Measurements from ENCODE around the gene PFDN2.
"Not testable (repeated sequence)": the region's sequence is repeated elsewhere in the genome, so short reads cannot be mapped to it uniquely, and the experiment has no call there.

The PFDN2 gene

GRCh38 chr1:161137881-161138280, 20.0 kb upstream of the PFDN2 start:
- no peak for DNase-seq

DNA sequence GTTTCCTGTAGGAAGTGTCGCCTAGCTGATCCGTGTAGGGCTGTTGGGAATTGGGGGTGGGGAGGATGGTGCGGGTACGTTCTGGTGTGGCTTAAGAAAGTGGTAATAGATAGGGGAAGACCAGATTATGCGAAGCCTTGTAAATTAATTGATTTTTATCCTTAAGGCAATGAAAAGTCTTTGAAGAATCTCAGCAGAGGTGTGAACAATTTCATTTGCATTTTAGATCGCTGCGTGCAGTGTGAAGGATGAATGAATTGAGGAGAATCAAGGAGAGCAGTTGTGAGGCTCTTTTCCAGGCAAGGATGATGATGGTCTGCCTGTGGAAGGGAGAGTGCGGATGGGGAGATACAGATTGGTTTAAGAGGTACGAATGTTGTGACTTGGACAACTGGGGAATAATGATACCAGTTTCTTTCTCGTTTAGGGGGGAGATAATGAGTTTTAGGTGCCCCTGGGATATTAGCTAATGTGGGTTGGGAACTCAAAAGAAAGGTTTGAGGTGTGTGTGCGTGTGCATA, 15.4 kb upstream of the PFDN2 start:
- DNase-seq = no peak

DNA sequence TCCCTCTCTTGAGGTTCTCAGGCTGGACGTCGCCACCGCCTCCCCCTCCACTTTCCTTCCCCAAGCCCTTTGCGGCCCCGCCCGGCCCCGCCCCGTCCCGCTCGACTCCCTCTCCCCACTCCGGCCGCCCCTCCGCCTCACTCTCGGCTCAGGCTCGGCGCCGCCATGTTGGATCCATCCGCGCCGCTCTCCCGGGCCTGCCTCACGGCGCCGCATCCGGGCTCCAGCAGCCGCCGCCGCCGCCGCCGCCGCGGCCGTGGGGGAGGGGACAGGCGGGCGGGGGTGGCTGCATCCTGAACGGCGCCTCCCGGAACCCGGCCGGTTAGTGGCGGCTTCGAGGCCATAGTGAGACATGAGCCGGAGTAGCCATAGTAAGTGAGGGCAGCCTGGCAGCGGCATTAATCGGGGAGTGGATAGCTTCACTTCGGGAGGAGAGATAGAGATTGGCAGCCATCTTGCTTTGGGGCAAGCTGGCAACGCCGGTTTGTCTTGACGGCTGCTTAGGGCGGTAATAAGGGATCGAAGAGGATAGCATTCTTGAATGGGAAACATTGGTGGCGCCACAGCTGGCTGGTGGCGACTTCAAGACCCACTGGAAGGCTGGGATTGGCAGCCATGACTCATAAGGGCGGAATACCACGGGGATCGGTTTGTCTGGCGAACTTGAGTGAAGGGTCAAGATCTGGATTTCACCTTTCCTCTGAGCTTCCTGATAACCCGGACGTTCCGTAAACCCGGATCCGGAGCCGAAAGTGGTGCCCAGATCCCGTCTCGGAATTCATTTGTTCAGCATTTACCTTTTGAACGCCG, 14.8 kb upstream of the PFDN2 start, which contains the start of gene DEDD:
Gene DEDD, minus strand, starts transcription at position 258 of the 810 bp plus-strand sequence. CDS start 8,205 bp downstream, outside the sequence.
- peak; percentile 95 for DNase-seq

DNA sequence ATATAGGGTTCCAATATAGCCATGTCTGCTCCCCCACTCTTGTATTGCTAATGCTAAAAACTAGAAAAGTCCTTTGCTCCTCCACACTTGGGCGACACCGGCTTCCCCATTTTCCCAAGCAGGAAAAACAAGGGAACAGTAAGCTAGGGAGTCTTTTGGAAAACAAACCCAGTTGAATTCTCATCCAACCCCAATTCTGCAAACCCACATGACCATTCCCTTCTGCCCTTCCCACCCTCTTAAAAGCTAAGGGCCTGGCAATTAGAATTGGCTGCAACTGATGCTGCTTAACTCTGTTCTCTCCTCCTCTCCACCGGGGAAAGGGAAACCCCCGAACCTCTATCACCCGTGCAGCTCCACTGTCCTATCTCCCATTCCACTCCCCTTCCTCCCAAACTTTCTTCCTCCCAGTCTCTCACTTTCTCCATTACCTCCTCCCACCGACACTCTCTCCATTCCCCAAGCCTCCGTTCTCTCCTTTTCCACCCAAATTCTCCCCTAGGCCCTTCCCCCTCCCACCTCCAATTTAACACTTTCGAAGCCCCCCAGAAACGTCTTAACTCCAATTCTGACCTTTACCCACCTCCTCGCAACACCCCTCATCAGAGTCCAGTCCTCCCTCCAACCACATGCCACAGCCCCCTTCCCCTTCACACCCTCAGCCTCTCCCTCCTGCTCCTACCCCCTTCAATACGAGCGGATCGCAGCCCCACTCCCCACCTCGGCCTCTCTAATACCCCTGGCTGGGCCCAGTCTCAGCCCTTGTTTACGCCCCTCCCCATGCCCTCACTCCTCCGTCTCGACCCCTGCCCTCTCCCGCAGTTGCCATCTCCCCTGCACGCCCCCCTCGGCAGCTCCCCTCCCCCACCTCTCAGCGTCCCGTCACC, 13.9 kb upstream of the PFDN2 start:
- DNase-seq = no peak

DNA sequence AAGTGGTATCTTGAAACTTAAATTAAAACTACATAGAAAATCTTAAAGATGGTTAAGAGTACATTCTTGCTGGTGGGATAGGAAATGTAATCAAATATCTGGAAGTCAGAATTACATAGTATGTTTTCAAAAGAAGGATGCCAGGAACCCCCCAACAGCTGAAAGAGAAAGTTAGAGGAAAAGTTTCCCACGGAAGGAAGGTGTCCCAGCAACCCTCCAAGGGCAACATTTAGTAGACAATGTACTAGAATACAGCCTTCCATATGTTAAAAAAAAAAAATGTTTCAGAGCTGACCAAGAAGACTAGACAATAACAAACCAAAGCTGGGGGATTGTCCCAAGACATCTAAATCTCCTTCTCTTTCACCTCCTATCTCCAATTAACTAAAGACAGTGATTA, 12.4 kb upstream of the PFDN2 start:
- no peak for DNase-seq

- DNase-seq = no peak
Observed at GRCh38 chr1:161128591-161129420, 11.0 kb upstream of the PFDN2 start.

DNA sequence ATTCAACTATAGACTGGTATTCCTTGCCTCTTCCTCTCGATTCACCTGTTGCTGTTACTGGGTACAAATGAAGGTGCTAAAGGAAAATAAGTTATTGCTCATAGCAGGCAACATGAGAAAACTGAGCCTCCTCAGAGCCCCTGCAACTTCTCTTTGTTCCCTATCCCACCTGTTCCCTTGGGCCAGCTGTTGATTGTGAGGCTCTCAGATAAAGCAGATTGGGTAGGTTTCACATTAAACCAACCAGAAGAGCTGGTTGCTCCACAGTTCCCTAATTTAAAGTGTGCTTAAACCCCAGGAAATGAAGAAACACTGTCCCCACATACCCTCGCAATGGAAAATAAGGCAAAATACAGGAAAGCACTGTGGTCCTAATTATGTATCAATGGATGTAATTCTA, 9.8 kb upstream of the PFDN2 start:
- DNase-seq = no peak

GRCh38 chr1:161122967-161123366, 5.1 kb upstream of the PFDN2 start:
- no peak for DNase-seq

- DNase-seq = no peak
Observed at GRCh38 chr1:161121834-161122233, 4.0 kb upstream of the PFDN2 start.

- DNase-seq = no peak
Observed at GRCh38 chr1:161121042-161121650, 3.3 kb upstream of the PFDN2 start.

DNA sequence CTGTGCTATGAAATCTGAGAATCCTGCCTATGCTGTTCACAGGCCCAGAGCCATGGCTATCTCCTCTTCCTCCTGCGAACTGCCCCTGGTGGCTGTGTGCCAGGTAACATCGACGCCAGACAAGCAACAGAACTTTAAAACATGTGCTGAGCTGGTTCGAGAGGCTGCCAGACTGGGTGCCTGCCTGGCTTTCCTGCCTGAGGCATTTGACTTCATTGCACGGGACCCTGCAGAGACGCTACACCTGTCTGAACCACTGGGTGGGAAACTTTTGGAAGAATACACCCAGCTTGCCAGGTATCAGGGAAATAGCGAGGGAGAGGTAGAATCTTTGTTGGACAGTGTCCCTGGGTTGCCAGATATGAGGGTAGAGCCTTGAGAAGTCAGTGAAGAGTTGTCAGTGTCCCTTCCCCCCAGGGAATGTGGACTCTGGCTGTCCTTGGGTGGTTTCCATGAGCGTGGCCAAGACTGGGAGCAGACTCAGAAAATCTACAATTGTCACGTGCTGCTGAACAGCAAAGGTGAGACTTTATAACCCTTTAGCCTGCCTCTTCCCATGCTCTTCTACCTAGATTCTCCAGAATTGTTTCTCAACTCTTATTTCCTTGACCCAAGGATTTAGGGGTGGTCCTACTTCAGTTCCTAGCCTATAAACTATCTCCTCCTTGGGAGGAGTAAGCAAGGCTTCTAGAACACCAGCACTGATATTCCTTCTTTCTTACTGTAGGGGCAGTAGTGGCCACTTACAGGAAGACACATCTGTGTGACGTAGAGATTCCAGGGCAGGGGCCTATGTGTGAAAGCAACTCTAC, 1.5 kb upstream of the PFDN2 start:
- DNase-seq = peak; percentile 68

- not testable (repeated sequence) for DNase-seq
Observed at GRCh38 chr1:161115961-161116360, 1.9 kb downstream of the PFDN2 start.

GRCh38 chr1:161115132-161115711, 2.6 kb downstream of the PFDN2 start:
- no peak for DNase-seq

GRCh38 chr1:161114556-161114955, 3.3 kb downstream of the PFDN2 start:
- no peak for DNase-seq

DNA sequence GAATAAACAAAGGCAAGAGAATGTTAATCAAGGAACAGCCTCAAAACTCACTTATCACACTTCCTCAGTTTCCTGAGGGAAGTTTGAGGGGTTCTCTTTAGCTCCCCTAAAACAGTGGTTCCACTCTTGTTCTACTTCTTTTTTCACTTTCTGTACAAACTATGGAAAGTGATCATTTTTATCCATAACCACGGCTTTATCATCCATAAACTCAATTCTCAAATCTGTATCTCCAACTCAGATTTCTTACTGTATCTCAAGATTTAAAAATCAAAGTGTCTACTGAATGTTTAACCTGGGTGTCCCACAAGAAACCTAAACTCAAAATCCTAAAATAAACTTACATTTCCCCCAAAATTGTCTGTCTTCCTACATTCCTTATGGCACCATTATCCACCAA, 3.9 kb downstream of the PFDN2 start:
- DNase-seq = no peak

- no peak for DNase-seq
Observed at GRCh38 chr1:161111527-161111926, 6.3 kb downstream of the PFDN2 start.

DNA sequence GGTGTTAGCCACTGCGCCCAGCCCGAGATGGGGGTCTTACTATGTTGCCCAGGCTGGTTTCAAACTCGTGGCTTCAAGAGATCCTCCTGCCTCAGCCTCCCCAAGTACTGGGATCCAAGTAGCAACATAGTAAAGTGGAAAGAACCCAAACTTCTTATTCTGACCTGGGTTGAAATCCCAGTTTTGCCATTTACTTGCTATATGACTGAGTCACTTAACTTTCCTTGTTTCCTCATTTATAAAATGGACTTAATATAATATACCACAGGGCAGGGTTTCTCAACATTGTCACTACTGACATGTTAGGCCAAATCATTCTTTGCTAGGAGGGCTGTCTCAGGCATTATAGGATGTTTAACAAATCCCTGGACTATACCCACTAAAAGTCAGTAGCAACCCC, 6.7 kb downstream of the PFDN2 start:
- no peak for DNase-seq

DNA sequence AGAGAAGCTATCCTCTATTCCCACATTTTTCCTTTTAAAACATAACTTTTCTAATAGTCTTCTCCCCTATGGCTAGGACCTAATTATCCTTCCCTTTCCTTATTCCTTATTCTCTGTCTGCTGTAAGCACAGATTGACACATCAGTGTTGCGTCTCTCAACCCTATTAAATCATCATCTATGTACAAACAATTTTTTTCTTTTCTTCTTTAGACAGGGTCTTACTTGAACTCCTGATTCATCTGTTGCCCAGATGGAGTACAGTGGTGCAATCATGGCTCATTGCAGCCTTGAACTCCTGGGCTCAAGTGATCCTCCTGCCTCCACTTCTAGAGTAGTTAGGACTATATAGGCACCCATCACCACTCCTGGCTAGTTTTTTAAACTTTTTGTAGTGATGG, 11.4 kb downstream of the PFDN2 start:
- DNase-seq = no peak

DNA sequence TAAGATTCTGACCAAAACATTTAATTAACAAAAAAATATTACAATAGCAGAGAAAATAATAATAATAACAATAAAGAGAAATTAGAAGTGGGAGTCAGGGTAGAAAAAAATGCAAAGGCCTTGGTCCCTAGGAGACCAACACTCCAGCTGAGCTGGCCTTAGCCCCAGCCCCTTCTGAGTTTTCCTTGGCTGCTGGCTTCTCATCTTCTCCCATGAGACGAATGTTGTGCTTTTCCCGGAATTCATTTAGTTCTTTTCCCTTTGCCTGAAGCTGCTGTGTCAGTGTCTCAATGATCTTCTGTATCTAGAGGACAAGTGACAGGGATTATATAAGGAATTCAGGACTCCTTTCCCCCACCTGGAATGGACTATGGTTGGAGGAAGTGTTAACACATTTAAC, 17.3 kb downstream of the PFDN2 start:
- DNase-seq = no peak

- no peak for DNase-seq
Observed at GRCh38 chr1:161099090-161099802, 18.6 kb downstream of the PFDN2 start.
